PC-3 (cell line): Measurements from ENCODE around the gene NSMF. TPM values are rescaled to one million over a fixed set of nuclear protein-coding genes. Genes with fewer than 3 reads are reported as not detected.

Experiments
- ATAC-seq: fragments of 200-7000 bp; cut with Tn5 transposase; 2 replicates; pipeline ENCODE4 v1.9.1; 2020; ENCODE audit warnings: mild to moderate bottlenecking, moderate library complexity
- BruUV-seq: library from RNA; stranded (reverse); fragments of 400-500 nt; replicated peaks from 2 replicates; lab custom pipeline; 2021; lab: Mats Ljungman, UMichigan
- CTCF ChIA-PET: fragments of 300-600 bp; sonication (Branson Sonifier 250); formaldehyde crosslinking; loops from one replicate; lab custom pipeline; 2022; ENCODE audit warnings: antibody characterized with exemption; lab: Charles Lee
- POLR2A ChIA-PET: fragments of 300-600 bp; sonication (Branson Sonifier 250); formaldehyde crosslinking; loops from one replicate; lab custom pipeline; 2022; ENCODE audit warnings: antibody characterized with exemption; ENCODE audit not compliant: unreplicated experiment; lab: Charles Lee
- DNase-seq: peaks from one replicate; pipeline ENCODE4 v3.0.0-alpha.2; 2015
- H2AFZ ChIP-seq: fragments of 300-600 bp; sonication (generic); 2 replicates; pipeline ENCODE4 v1.6.0; 2016; ENCODE audit warnings: antibody characterized with exemption, low read length
- H3F3A ChIP-seq: fragments of 300-600 bp; sonication (generic); one replicate; pipeline ENCODE4 v1.6.0; 2017; ENCODE audit warnings: antibody characterized with exemption, low read length, control low read depth, mild to moderate bottlenecking; ENCODE audit not compliant: unreplicated experiment
- H3K27ac ChIP-seq: fragments of 300-600 bp; sonication (generic); 2 replicates; pipeline ENCODE4 v1.5.1; 2016; ENCODE audit warnings: mild to moderate bottlenecking, low read length
- H3K27me3 ChIP-seq: fragments of 300-600 bp; sonication (generic); 2 replicates; pipeline ENCODE4 v1.6.1; 2016; ENCODE audit warnings: low read length, mixed read lengths
- H3K36me3 ChIP-seq: fragments of 300-600 bp; sonication (generic); 2 replicates; pipeline ENCODE4 v1.6.1; 2016; ENCODE audit warnings: low read depth, mixed run types, low read length, mixed read lengths
- H3K4me1 ChIP-seq: fragments of 300-600 bp; sonication (generic); 2 replicates; pipeline ENCODE4 v1.5.1; 2016; ENCODE audit warnings: low read length; ENCODE audit not compliant: insufficient read depth
- H3K4me2 ChIP-seq: fragments of 300-600 bp; sonication (generic); 2 replicates; pipeline ENCODE4 v1.6.0; 2016; ENCODE audit warnings: low read length
- H3K4me3 ChIP-seq: fragments of 300-600 bp; sonication (generic); 2 replicates; pipeline ENCODE4 v1.5.1; 2016; ENCODE audit warnings: mild to moderate bottlenecking, low read length, mixed read lengths
- H3K79me2 ChIP-seq: fragments of 300-600 bp; sonication (generic); 2 replicates; pipeline ENCODE4 v1.6.1; 2017; ENCODE audit warnings: low read length, mixed read lengths
- H3K9ac ChIP-seq: fragments of 300-600 bp; sonication (generic); 2 replicates; pipeline ENCODE4 v1.6.0; 2016; ENCODE audit warnings: mild to moderate bottlenecking, low read length
- H3K9me2 ChIP-seq: fragments of 300-600 bp; sonication (generic); replicated peaks from 2 replicates; pipeline ENCODE4 v1.6.1; 2016; ENCODE audit warnings: mixed run types, low read length, mixed read lengths
- H3K9me3 ChIP-seq: fragments of 300-600 bp; sonication (generic); 2 replicates; pipeline ENCODE4 v1.6.1; 2016; ENCODE audit warnings: low read length, mixed read lengths
- H4K20me1 ChIP-seq: fragments of 300-600 bp; sonication (generic); 2 replicates; pipeline ENCODE4 v1.6.1; 2016; ENCODE audit warnings: low read length, mixed read lengths
- EZH2 ChIP-seq: fragments of 300-600 bp; sonication (generic); IDR thresholded peaks from one replicate; pipeline ENCODE4 v1.6.1; 2017; ENCODE audit warnings: antibody characterized with exemption, mild to moderate bottlenecking, low read length; ENCODE audit not compliant: unreplicated experiment
- EZH2phosphoT487 ChIP-seq: fragments of 300-600 bp; sonication (generic); IDR thresholded peaks from 2 replicates; pipeline ENCODE4 v1.6.1; 2018; ENCODE audit warnings: mild to moderate bottlenecking, antibody characterized with exemption, low read length, borderline replicate concordance
- intact Hi-C: fragments of 100-400 bp; cut with micrococcal nuclease; formaldehyde crosslinking; loops from 2 replicates; pipeline ENCODE4 v1.9.0; 2023
- total RNA-seq: library from RNA; depleted of rRNA; stranded (reverse); fragments of >200 nt; gene quantifications from 2 replicates; pipeline ENCODE4 v1.2.3, GENCODE V29; 2014
- TF ChIP-seq, protein P1 (sequence below): fragments of 300-600 bp; sonication (generic); conservative IDR thresholded peaks from 2 replicates; pipeline ENCODE4 v1.5.1; 2017; ENCODE audit warnings: antibody characterized with exemption, low read depth, mild to moderate bottlenecking, low read length

NSMF gene
- total RNA-seq, 1 experiment from 2014 or later: 30.8 TPM

GRCh38 chr9:137417161-137418021, 41.7 kb downstream of the NSMF start:
- Histone ChIP-seq H3K79me2 (peaks cover 23% of the 10 kb centered on the region), H3K9me2 (no peaks in the 10 kb centered on the region), H3K27me3 (no peaks in the 10 kb centered on the region), H4K20me1 (no peaks in the 10 kb centered on the region), H3K4me3 (no peak overlapping the region), H3K9me3 (no peaks in the 10 kb centered on the region), H3K4me1 (peaks cover 15% of the 10 kb centered on the region), H3K36me3 (no peaks in the 10 kb centered on the region), H3K27ac (no peak overlapping the region), H3K9ac (no peak overlapping the region), H3F3A (no peaks in the 10 kb centered on the region), H3K4me2 (no peak overlapping the region), H2AFZ (no peak overlapping the region)
- CTCF ChIA-PET: no interaction called here
- ATAC-seq (no peak), DNase-seq (no peak)
- TF ChIP-seq EZH2phosphoT487 (no peak), EZH2 (no peak)
- TF ChIP-seq, protein P1, sequence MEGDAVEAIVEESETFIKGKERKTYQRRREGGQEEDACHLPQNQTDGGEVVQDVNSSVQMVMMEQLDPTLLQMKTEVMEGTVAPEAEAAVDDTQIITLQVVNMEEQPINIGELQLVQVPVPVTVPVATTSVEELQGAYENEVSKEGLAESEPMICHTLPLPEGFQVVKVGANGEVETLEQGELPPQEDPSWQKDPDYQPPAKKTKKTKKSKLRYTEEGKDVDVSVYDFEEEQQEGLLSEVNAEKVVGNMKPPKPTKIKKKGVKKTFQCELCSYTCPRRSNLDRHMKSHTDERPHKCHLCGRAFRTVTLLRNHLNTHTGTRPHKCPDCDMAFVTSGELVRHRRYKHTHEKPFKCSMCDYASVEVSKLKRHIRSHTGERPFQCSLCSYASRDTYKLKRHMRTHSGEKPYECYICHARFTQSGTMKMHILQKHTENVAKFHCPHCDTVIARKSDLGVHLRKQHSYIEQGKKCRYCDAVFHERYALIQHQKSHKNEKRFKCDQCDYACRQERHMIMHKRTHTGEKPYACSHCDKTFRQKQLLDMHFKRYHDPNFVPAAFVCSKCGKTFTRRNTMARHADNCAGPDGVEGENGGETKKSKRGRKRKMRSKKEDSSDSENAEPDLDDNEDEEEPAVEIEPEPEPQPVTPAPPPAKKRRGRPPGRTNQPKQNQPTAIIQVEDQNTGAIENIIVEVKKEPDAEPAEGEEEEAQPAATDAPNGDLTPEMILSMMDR: no peak
- intact Hi-C loops: no loop called here
- POLR2A ChIA-PET: no interaction called here
- BruUV-seq: no TSS peak

GRCh38 chr9:137416563-137417151, 42.5 kb downstream of the NSMF start:
- BruUV-seq: no TSS peak
- ChIA-PET CTCF (no interaction called here), POLR2A (no interaction called here)

More at GRCh38 chr9:137416563-137417151, 42.5 kb downstream of the NSMF start:
- peaks cover 17% of the 10 kb centered on the region for H3K79me2 ChIP-seq
- H3K4me1 ChIP-seq: peaks cover 17% of the 10 kb centered on the region
- DNase-seq (no peak), ATAC-seq (no peak)
- no peak overlapping the region for H3K4me2 ChIP-seq
- no peaks in the 10 kb centered on the region for H3F3A ChIP-seq
- H4K20me1 ChIP-seq: no peaks in the 10 kb centered on the region
- no peaks in the 10 kb centered on the region for H3K27me3 ChIP-seq
- H2AFZ ChIP-seq: no peak overlapping the region
- H3K9me2 ChIP-seq: no peaks in the 10 kb centered on the region
- no peaks in the 10 kb centered on the region for H3K9me3 ChIP-seq
- no peak overlapping the region for H3K9ac ChIP-seq
- no peak overlapping the region for H3K4me3 ChIP-seq
- intact Hi-C loops: no loop called here
- no peak overlapping the region for H3K27ac ChIP-seq
- TF ChIP-seq EZH2phosphoT487 (no peak), EZH2 (no peak)
- TF ChIP-seq, protein P1: no peak
- no peaks in the 10 kb centered on the region for H3K36me3 ChIP-seq
